HG02678 (cell line): ENCODE measurements around the gene PPM1H.
"Not testable (repeated sequence)": the region's sequence is repeated elsewhere in the genome, so short reads cannot be mapped to it uniquely, and the experiment has no call there.

ENCODE experiments used
- ATAC-seq: cut with Tn5 transposase; IDR thresholded peaks from one replicate; pipeline ENCODE4 v1.9.1; 2021; ENCODE audit warnings: mild to moderate bottlenecking, moderate library complexity; ENCODE audit not compliant: unreplicated experiment

Gene PPM1H

GRCh38 chr12:62840806-62841205 lies 94.1 kb downstream of the PPM1H start:
- ATAC-seq = no peak

GRCh38 chr12:62839869-62840660 lies 94.9 kb downstream of the PPM1H start:
- ATAC-seq = no peak

GRCh38 chr12:62834971-62835547 lies 99.9 kb downstream of the PPM1H start:
- no peak for ATAC-seq

GRCh38 chr12:62834406-62834805 lies 100.5 kb downstream of the PPM1H start:
- ATAC-seq = no peak

GRCh38 chr12:62833634-62834033 lies 101.3 kb downstream of the PPM1H start:
- ATAC-seq = no peak

- ATAC-seq = no peak
Observed at GRCh38 chr12:62832558-62832957, 102.4 kb downstream of the PPM1H start.

- ATAC-seq = no peak
Observed at GRCh38 chr12:62832027-62832426, 102.9 kb downstream of the PPM1H start.

- ATAC-seq = no peak
Observed at GRCh38 chr12:62827855-62828254, 107.1 kb downstream of the PPM1H start.

GRCh38 chr12:62827042-62827441 lies 107.9 kb downstream of the PPM1H start:
- ATAC-seq = no peak

GRCh38 chr12:62817556-62818271 lies 117.2 kb downstream of the PPM1H start:
- no peak for ATAC-seq

- ATAC-seq = no peak
Observed at GRCh38 chr12:62814243-62814642, 120.7 kb downstream of the PPM1H start.

GRCh38 chr12:62813031-62813829 lies 121.7 kb downstream of the PPM1H start:
- ATAC-seq = peak; percentile 52

- not testable (repeated sequence) for ATAC-seq
Observed at GRCh38 chr12:62811481-62811880, 123.5 kb downstream of the PPM1H start.

GRCh38 chr12:62808166-62808879 lies 126.6 kb downstream of the PPM1H start:
- ATAC-seq = peak; percentile 74

GRCh38 chr12:62806893-62807292 lies 128.1 kb downstream of the PPM1H start:
- ATAC-seq = no peak

GRCh38 chr12:62806244-62806836 lies 128.6 kb downstream of the PPM1H start:
- no peak for ATAC-seq

- no peak for ATAC-seq
Observed at GRCh38 chr12:62805517-62805916, 129.4 kb downstream of the PPM1H start.

GRCh38 chr12:62803756-62804155 lies 131.2 kb downstream of the PPM1H start:
- no peak for ATAC-seq

- no peak for ATAC-seq
Observed at GRCh38 chr12:62802984-62803383, 132.0 kb downstream of the PPM1H start.

GRCh38 chr12:62802321-62802720 lies 132.6 kb downstream of the PPM1H start:
- no peak for ATAC-seq
